GM21529 (cell line): Measurements from ENCODE around the gene DCP1A.
"Not testable (repeated sequence)": the region's sequence is repeated elsewhere in the genome, so short reads cannot be mapped to it uniquely, and the experiment has no call there.

Experiments used
- ATAC-seq: cut with Tn5 transposase; IDR thresholded peaks from one replicate; pipeline ENCODE4 v1.9.1; 2021; ENCODE audit not compliant: unreplicated experiment

Gene DCP1A

GRCh38 chr3:53329897-53330296 is 17.4 kb downstream of the DCP1A start:
- no peak for ATAC-seq

- no peak for ATAC-seq
Observed at GRCh38 chr3:53328746-53329145, 18.6 kb downstream of the DCP1A start.

DNA sequence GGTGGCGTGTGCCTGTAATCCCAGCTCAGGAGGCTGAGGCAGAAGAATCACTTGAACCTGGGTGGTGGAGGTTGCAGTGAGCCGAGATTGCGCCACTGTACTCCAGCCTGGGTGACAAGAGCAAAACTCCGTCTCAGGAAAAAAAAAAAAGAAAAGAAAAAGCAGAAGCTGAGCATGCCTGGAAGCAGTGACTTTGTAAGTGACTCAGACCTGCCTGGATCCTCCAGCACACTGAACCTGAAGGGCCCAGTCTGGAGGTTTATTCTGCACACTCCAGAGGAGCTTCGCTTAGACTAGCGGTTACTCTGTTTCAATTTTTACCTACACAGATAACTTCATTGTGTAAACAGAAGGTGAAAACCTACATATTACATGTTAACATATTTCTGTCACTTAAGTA is 19.4 kb downstream of the DCP1A start:
- not testable (repeated sequence) for ATAC-seq

DNA sequence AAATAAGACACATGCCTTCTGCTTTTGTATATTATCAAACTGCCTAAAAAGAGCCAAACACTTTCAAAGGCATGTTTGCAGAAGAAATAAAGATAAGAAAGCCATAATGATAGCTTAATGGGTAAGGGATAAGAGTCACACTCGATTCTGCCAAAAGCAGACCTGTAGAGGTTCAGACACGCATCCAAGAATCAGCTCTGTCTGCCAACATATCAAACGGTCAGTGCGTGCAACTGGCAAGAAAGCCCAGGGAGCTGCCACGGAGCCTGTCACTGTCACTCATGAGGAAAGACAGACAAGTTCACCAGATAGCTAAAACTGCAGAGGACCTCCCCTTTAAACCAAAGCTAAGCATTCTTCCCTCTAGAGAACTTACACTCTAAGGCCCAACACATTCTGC is 23.2 kb downstream of the DCP1A start:
- no peak for ATAC-seq

GRCh38 chr3:53320697-53321096 is 26.6 kb downstream of the DCP1A start:
- no peak for ATAC-seq

DNA sequence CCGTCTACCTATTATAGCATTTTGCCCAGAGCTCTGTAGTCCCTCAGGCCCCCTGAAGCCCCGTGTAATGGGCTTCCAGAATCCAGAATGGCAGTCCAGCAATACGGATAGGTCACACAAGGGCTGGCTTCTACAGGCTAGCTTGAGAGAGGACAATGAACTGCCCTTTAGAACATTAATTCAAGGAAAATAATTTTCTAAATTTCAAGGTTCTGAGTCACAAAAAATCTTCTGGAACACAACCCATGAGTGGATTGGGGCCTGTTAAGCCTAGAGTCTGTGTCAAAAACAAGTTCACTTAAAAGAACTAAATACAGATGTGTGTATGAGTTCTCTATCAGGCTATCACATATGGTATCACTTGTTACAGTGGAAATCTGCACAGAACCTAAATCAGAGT is 28.8 kb downstream of the DCP1A start:
- ATAC-seq = no peak

- no peak for ATAC-seq
Observed at GRCh38 chr3:53312832-53313231, 34.5 kb downstream of the DCP1A start.

- no peak for ATAC-seq
Observed at GRCh38 chr3:53311882-53312281, 35.5 kb downstream of the DCP1A start.

DNA sequence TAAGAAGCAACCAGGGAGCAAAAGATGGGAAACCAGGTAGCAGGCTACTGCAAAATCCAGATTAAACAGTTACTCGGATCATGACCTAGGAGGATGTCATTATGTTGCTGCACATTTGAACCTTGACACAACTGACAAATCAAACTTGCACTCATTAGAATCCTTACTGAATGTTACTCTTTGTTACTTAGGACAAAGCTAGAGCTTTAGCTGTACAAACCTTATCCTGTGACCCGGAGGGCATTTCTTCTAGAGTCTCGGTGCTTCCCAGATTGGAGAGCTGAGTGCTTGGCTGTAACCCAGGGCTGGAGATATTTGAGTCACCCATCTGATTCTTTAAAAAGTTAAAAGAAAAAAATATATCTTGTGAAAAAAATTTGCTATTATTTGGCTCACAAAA is 43.4 kb downstream of the DCP1A start:
- ATAC-seq = no peak

GRCh38 chr3:53303549-53303948 is 43.8 kb downstream of the DCP1A start:
- no peak for ATAC-seq

DNA sequence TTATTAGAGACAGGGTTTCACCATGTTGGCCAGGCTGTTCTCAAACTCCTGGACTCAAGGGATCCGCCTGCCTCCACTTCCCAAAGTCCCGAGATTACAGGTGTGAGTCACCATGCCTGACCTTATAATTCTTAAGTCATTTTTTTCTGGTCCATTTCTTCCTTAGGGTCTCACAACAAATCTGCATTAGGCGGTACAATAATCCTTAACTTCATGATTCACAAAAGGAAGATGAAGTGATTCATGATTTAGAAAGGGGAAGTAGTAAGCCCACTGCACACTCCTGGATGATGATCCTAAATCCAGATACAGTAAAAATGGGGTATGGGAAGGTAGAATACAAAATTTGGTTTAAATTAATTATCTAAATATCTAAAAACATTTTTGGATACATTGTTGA is 46.5 kb downstream of the DCP1A start:
- ATAC-seq = no peak

DNA sequence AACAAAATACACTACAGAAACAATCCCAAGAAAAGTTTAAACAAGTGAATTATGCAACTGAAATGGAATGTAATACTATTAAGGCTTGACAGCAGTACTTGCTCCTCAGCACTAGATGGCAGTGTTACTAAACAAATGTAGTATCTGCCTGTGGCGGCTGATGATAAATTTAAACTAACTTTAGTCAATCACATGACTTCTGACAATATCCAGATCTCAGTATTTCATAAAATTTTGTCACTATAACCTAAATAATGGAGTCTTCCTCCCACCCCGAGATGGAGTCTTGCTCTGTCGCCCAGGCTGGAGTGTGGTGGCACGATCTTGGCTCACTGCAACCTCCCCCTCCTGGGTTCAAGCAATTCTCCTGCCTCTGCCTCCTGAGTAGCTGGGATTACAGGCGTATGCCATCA is 47.7 kb downstream of the DCP1A start:
- ATAC-seq = not testable (repeated sequence)

DNA sequence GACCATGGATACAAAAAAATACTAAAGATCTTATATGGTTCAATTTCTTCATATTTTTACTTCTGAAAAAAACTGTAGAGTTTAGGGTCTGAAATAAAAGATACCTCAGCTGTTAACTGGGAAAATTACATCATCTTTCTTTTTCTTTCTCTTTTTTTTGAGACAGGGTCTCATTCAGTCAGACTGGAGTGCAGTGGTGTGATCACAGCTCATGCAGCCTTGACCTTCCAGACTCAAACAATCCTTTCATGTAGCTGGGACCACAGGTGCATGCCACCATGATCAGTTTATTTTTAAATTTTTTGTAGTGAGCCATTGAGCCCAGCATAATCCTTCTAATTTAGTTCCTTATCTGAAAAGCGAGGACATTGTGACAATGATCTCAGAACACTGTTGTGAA is 51.9 kb downstream of the DCP1A start:
- ATAC-seq = no peak

DNA sequence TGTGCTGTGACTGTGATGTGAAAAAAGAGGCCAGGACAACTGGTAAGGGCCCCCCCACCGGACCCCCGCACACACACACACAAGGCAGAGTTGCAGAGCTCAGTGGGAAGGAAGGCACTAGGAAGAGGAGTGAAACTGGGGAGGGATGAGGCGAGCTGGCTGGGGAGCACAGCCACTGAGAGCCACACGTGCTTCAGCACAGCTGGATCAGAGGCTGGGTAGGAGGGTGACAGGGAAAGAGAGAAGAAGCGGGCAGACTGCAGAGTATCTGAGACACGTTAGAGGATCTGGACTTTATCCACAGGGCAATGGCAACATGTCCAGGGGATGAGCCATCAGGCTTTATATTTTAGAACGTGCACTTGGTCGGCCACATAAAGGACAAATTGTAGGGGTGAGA is 53.5 kb downstream of the DCP1A start:
- ATAC-seq = no peak

DNA sequence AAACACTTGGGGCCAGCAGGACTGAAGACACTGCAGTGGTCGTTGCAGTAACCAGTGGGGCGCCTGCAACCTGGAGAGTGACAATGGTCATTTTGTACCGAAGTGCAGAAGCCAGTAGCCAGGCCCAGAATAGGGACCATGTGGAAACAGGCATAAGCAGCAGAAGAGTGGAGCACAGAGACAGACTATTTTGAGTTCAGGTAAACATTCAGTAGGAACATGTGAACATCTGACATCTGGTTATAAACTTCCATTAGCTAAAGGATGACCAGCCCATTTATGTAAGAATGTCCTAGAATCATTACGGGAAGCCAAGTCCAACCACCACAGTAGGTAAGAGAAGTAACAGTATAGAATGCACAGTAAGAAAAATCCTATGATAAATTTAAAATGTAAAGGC is 59.1 kb downstream of the DCP1A start:
- no peak for ATAC-seq

GRCh38 chr3:53287131-53287629 is 60.2 kb downstream of the DCP1A start:
- ATAC-seq = no peak

DNA sequence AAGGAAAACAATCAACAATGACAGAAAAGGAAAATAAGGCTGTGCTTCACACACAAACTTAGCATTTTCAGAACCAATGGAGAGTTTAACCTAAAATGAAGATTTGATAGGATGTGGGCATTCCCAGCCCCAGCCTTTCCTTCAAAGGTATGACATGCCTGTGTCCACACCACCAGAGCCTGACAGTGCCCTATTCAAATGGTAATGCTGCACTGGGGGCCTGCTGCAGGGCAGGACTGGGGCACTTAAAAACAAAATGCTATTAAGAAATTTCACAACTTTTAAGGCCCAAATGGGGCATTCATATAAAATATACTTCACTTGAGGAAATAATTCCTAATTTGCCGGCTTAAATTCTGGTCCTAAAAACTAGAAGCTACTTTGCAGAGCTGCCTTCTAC is 60.6 kb downstream of the DCP1A start:
- ATAC-seq = no peak

DNA sequence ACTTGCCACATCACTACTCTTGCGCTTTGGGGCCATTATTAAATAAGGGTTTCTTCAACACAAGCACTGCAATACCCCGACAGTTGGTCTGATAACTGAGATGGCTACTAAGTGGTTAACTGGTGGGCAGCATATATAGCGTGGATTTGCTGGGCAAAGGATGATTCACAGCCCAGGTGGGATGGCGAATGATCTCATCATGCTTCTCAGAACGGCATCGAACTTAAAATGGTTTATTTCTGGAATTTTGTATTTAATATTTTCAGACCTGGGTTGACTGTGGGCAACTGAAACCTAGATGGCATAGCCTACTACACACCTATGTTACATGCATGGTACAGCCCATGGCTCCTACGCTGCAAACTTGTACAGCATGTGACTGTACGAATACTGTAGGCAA is 64.8 kb downstream of the DCP1A start:
- ATAC-seq = no peak

DNA sequence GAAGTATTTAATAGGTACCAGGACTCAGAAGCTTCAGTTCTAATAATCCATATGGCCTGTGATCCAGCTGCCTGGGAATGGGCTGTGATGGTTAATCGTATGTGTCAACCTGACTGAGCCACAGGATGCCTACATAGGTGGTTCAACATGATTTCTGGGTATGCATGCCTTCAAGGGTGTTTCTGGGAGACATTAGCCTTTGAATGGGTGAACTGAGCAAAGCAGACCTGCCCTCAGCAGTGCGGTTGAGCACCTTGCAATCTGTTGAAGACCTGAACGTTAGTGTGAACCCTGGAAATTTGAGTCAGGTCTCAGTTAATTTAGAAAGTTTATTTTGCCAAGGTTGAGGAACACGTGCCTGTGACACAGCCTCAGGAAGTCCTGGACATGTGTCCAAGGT is 68.7 kb downstream of the DCP1A start:
- ATAC-seq = no peak

- no peak for ATAC-seq
Observed at GRCh38 chr3:53274938-53275605, 72.3 kb downstream of the DCP1A start.

- no peak for ATAC-seq
Observed at GRCh38 chr3:53273146-53273670, 74.1 kb downstream of the DCP1A start.

DNA sequence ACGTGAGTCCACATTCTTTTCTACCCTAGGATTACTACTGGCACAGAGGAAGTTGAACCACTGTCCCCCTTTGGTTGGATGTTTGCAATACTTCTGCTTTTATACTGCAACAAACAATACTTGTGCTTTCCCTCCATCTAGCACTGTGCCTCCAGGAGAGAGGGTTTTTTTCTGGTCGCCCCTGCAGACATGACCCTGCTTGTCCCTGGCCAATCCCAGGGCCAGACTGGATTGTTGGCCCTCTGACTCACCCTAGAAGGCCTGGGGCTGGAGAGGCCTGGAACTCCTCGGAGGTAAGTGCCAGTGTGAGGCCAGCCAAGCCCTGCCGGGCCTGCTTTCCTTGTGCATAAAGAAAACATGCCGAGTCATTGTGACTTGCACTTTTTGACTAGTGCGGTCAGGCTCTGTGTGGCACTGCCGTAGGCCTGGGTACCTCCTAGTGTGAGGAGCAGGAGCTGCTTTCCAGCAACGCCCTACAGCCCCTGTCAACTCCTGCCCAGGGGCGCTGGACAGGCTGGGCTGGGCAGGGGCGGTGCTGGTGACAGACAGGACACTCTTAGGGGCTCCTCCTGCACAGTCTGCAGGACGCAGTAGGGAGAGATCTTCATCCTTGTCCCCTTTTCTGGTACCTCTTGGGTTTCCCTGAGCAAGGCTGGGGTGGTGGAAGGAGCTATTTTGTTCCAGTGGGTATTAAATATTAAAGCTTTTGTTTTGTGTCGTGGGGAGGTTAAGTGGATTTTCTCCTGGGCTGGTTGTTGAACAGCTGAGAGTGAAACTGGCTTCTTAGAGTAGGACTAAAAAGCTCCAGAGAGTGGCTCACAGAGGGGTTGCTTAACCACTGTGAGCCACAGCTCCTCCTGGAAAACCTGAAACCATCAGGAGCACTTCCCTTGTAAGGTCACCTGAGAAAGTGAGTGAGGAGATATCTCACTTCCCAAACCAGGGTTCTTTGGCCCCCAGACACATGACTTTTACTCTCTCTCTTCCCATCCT is 77.2 kb downstream of the DCP1A start:
- ATAC-seq = no peak
